KMS-11 (cell line): ENCODE measurements around the gene RARB.

ENCODE experiments used
- H2AFZ ChIP-seq: fragments of 200-600 bp; sonication (generic); 2 replicates; pipeline ENCODE4 v1.6.1; 2016; ENCODE audit warnings: antibody characterized with exemption, mixed run types, low read depth
- H3K27ac ChIP-seq: fragments of 200-600 bp; sonication (generic); 2 replicates; pipeline ENCODE4 v1.6.1; 2016; ENCODE audit warnings: mild to moderate bottlenecking, mixed run types
- H3K27me3 ChIP-seq: fragments of 200-600 bp; sonication (generic); 2 replicates; pipeline ENCODE4 v1.6.1; 2017; ENCODE audit warnings: mild to moderate bottlenecking, low read depth, mixed run types, moderate library complexity; ENCODE audit not compliant: insufficient read depth
- H3K36me3 ChIP-seq: fragments of 200-600 bp; sonication (generic); 2 replicates; pipeline ENCODE4 v1.6.1; 2017; ENCODE audit warnings: mild to moderate bottlenecking, mixed run types; ENCODE audit not compliant: insufficient read depth
- H3K4me1 ChIP-seq: fragments of 200-600 bp; sonication (generic); 2 replicates; pipeline ENCODE4 v1.6.1; 2016; ENCODE audit warnings: mild to moderate bottlenecking, low read depth, mixed run types; ENCODE audit not compliant: poor library complexity, severe bottlenecking
- H3K4me2 ChIP-seq: fragments of 200-600 bp; sonication (generic); 2 replicates; pipeline ENCODE4 v1.7.0; 2016; ENCODE audit warnings: mild to moderate bottlenecking, mixed run types
- H3K4me3 ChIP-seq: fragments of 200-600 bp; sonication (generic); IDR thresholded peaks from 2 replicates; pipeline ENCODE4 v1.6.1; 2017; ENCODE audit warnings: low read depth, low read length, mixed read lengths; ENCODE audit not compliant: insufficient read depth
- H3K79me2 ChIP-seq: fragments of 200-600 bp; sonication (generic); 2 replicates; pipeline ENCODE4 v1.6.1; 2016; ENCODE audit warnings: low read depth, mixed run types; ENCODE audit not compliant: insufficient read depth
- H3K9ac ChIP-seq: fragments of 200-600 bp; sonication (generic); 2 replicates; pipeline ENCODE4 v1.6.1; 2016; ENCODE audit warnings: mild to moderate bottlenecking, mixed run types
- H4K20me1 ChIP-seq: fragments of 200-600 bp; sonication (generic); 2 replicates; pipeline ENCODE4 v1.6.1; 2016; ENCODE audit warnings: mild to moderate bottlenecking, mixed run types; ENCODE audit not compliant: insufficient read depth
- TF ChIP-seq, protein P1 (sequence below): fragments of 200-600 bp; sonication (generic); conservative IDR thresholded peaks from 2 replicates; pipeline ENCODE4 v1.6.1; 2017; ENCODE audit warnings: low read depth, mild to moderate bottlenecking, antibody characterized with exemption, low read length, moderate library complexity, mixed read lengths

Gene RARB

GRCh38 chr3:25568525-25569078 is 140.5 kb downstream of the RARB start:
- Histone ChIP-seq H3K4me3 (no peak overlapping the region), H4K20me1 (no peaks in the 10 kb centered on the region), H3K4me2 (no peak overlapping the region), H3K79me2 (no peaks in the 10 kb centered on the region), H3K9ac (no peak overlapping the region), H3K27ac (no peak overlapping the region), H2AFZ (no peak overlapping the region), H3K36me3 (no peaks in the 10 kb centered on the region), H3K4me1 (no peaks in the 10 kb centered on the region), H3K27me3 (no peaks in the 10 kb centered on the region)
- TF ChIP-seq, protein P1, sequence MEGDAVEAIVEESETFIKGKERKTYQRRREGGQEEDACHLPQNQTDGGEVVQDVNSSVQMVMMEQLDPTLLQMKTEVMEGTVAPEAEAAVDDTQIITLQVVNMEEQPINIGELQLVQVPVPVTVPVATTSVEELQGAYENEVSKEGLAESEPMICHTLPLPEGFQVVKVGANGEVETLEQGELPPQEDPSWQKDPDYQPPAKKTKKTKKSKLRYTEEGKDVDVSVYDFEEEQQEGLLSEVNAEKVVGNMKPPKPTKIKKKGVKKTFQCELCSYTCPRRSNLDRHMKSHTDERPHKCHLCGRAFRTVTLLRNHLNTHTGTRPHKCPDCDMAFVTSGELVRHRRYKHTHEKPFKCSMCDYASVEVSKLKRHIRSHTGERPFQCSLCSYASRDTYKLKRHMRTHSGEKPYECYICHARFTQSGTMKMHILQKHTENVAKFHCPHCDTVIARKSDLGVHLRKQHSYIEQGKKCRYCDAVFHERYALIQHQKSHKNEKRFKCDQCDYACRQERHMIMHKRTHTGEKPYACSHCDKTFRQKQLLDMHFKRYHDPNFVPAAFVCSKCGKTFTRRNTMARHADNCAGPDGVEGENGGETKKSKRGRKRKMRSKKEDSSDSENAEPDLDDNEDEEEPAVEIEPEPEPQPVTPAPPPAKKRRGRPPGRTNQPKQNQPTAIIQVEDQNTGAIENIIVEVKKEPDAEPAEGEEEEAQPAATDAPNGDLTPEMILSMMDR, result no peak

- TF ChIP-seq, protein P1, result no peak
- Histone ChIP-seq H3K4me3 (no peak overlapping the region), H2AFZ (no peak overlapping the region), H3K27ac (no peak overlapping the region), H3K36me3 (no peaks in the 10 kb centered on the region), H4K20me1 (no peaks in the 10 kb centered on the region), H3K27me3 (no peaks in the 10 kb centered on the region), H3K9ac (no peak overlapping the region), H3K4me2 (no peak overlapping the region), H3K4me1 (no peaks in the 10 kb centered on the region), H3K79me2 (no peaks in the 10 kb centered on the region)
Observed at GRCh38 chr3:25571285-25571684, 143.2 kb downstream of the RARB start.

- TF ChIP-seq, protein P1, result no peak
- H2AFZ ChIP-seq, result no peak overlapping the region
- no peaks in the 10 kb centered on the region for H3K27me3 ChIP-seq
- H3K79me2 ChIP-seq, result no peaks in the 10 kb centered on the region
- H3K27ac ChIP-seq, result no peak overlapping the region
- H3K4me3 ChIP-seq, result no peak overlapping the region
- no peaks in the 10 kb centered on the region for H4K20me1 ChIP-seq
- no peaks in the 10 kb centered on the region for H3K4me1 ChIP-seq
- no peak overlapping the region for H3K9ac ChIP-seq
- H3K4me2 ChIP-seq, result no peak overlapping the region
- H3K36me3 ChIP-seq, result no peaks in the 10 kb centered on the region
Observed at GRCh38 chr3:25572336-25572735, 144.3 kb downstream of the RARB start.

GRCh38 chr3:25572919-25573385 is 144.9 kb downstream of the RARB start:
- no peak overlapping the region for H3K27ac ChIP-seq
- H3K9ac ChIP-seq, result no peak overlapping the region
- H3K79me2 ChIP-seq, result no peaks in the 10 kb centered on the region
- H2AFZ ChIP-seq, result no peak overlapping the region
- TF ChIP-seq, protein P1, result no peak
- no peak overlapping the region for H3K4me2 ChIP-seq
- no peaks in the 10 kb centered on the region for H3K36me3 ChIP-seq
- H3K27me3 ChIP-seq, result no peaks in the 10 kb centered on the region
- no peaks in the 10 kb centered on the region for H4K20me1 ChIP-seq
- no peak overlapping the region for H3K4me3 ChIP-seq
- no peaks in the 10 kb centered on the region for H3K4me1 ChIP-seq
